Measurements from ENCODE around the gene PCOLCE2. TPM values are rescaled to one million over a fixed set of nuclear protein-coding genes. Genes with fewer than 3 reads are reported as not detected.

PCOLCE2 gene
- total RNA-seq, result 8.5 and 12.1 TPM in 2 replicates

- no peak for DNase-seq (ENCODE audit: low read depth, low spot score)
These were observed at the start of gene PCOLCE2 for GRCh38 chr3:142888481-142889211. TSS of gene PCOLCE2 (minus strand) at chr3:142889083. CDS start at chr3:142888896, 187 bp downstream.

- DNase-seq (ENCODE audit: low read depth, low spot score), result no peak
These were observed 47.1 kb upstream of the PCOLCE2 start for GRCh38 chr3:142935963-142936362.

GRCh38 chr3:142934887-142935269, 46.0 kb upstream of the PCOLCE2 start:
- no peak for DNase-seq (ENCODE audit: low read depth, low spot score)

- no peak for DNase-seq (ENCODE audit: low read depth, low spot score)
These were observed 45.4 kb upstream of the PCOLCE2 start for GRCh38 chr3:142934128-142934886.

- no peak for DNase-seq (ENCODE audit: low read depth, low spot score)
These were observed 42.3 kb upstream of the PCOLCE2 start for GRCh38 chr3:142931222-142931621.

GRCh38 chr3:142930463-142930862, 41.6 kb upstream of the PCOLCE2 start:
- no peak for DNase-seq (ENCODE audit: low read depth, low spot score)

- DNase-seq (ENCODE audit: low read depth, low spot score), result no peak
These were observed 41.0 kb upstream of the PCOLCE2 start for GRCh38 chr3:142929890-142930289.

GRCh38 chr3:142929109-142929508, 40.2 kb upstream of the PCOLCE2 start:
- DNase-seq (ENCODE audit: low read depth, low spot score), result no peak

- no peak for DNase-seq (ENCODE audit: low read depth, low spot score)
These were observed 37.6 kb upstream of the PCOLCE2 start for GRCh38 chr3:142926368-142926944.

- DNase-seq (ENCODE audit: low read depth, low spot score), result no peak
These were observed 36.3 kb upstream of the PCOLCE2 start for GRCh38 chr3:142925140-142925539.

GRCh38 chr3:142923694-142924093, 34.8 kb upstream of the PCOLCE2 start:
- no peak for DNase-seq (ENCODE audit: low read depth, low spot score)

- DNase-seq (ENCODE audit: low read depth, low spot score), result no peak
These were observed 27.7 kb upstream of the PCOLCE2 start for GRCh38 chr3:142916605-142917004.

- no peak for DNase-seq (ENCODE audit: low read depth, low spot score)
These were observed 26.8 kb upstream of the PCOLCE2 start for GRCh38 chr3:142915636-142916035.

GRCh38 chr3:142914286-142914811, 25.5 kb upstream of the PCOLCE2 start:
- no peak for DNase-seq (ENCODE audit: low read depth, low spot score)

GRCh38 chr3:142913432-142913831, 24.5 kb upstream of the PCOLCE2 start:
- no peak for DNase-seq (ENCODE audit: low read depth, low spot score)

- no peak for DNase-seq (ENCODE audit: low read depth, low spot score)
These were observed 23.7 kb upstream of the PCOLCE2 start for GRCh38 chr3:142912402-142913172.

- no peak for DNase-seq (ENCODE audit: low read depth, low spot score)
These were observed 21.4 kb upstream of the PCOLCE2 start for GRCh38 chr3:142910280-142910679.

GRCh38 chr3:142909282-142909681, 20.4 kb upstream of the PCOLCE2 start:
- no peak for DNase-seq (ENCODE audit: low read depth, low spot score)

- DNase-seq (ENCODE audit: low read depth, low spot score), result no peak
These were observed 19.1 kb upstream of the PCOLCE2 start for GRCh38 chr3:142907996-142908395.

GRCh38 chr3:142904639-142905436, 16.0 kb upstream of the PCOLCE2 start:
- DNase-seq (ENCODE audit: low read depth, low spot score), result no peak

GRCh38 chr3:142902356-142902755, 13.5 kb upstream of the PCOLCE2 start:
- DNase-seq (ENCODE audit: low read depth, low spot score), result no peak

Measured in pulmonary artery endothelial cell (primary cell).